AG04449 (cell line): Measurements from ENCODE around the gene SLF2.

Experiments
- CTCF ChIA-PET: fragments of 350-600 bp; formaldehyde crosslinking; extraction: SDS; loops from one replicate; lab custom pipeline; 2021; ENCODE audit warnings: antibody characterized with exemption; lab: Yijun Ruan, JAX
- POLR2A ChIA-PET: fragments of 400-600, 350-600 bp; formaldehyde crosslinking; extraction: SDS; loops from one replicate; lab custom pipeline; 2020; ENCODE audit warnings: antibody characterized with exemption, inconsistent platforms; lab: Yijun Ruan, JAX
- DNase-seq: peaks from one replicate; pipeline ENCODE4 v3.0.0-alpha.2; 2010; ENCODE audit warnings: low read depth, low spot score
- H3K4me3 ChIP-seq: 2 replicates; pipeline ENCODE4 v1.5.1; 2011; ENCODE audit warnings: low read depth, mild to moderate bottlenecking, control low read depth, low read length
- CTCF ChIP-seq: IDR thresholded peaks from one replicate; pipeline ENCODE4 v1.5.1; 2011; ENCODE audit warnings: mild to moderate bottlenecking, moderate library complexity, low read length, control low read depth, inconsistent platforms; ENCODE audit not compliant: insufficient read depth; ENCODE audit errors: missing control alignments

Gene SLF2

GRCh38 chr10:100980711-100981110 is 67.9 kb downstream of the SLF2 start:
- ChIA-PET CTCF (interaction anchor here (0.9 to 10.0 kb wide), 3 partner anchors 10 to 38 kb away, joined by 3 to 119 read pairs (median 4); partner anchors contain the start of gene LZTS2), POLR2A (no interaction called here)
- no peak for DNase-seq
- no peak for TF ChIP-seq CTCF
- no peak overlapping the region for H3K4me3 ChIP-seq

- H3K4me3 ChIP-seq = no peak overlapping the region
- no peak for DNase-seq
- no peak for TF ChIP-seq CTCF
- ChIA-PET POLR2A (no interaction called here), CTCF (interaction anchor here (0.9 to 10.0 kb wide), 4 partner anchors 9 to 37 kb away, joined by 3 to 119 read pairs (median 4); partner anchors contain the start of gene LZTS2)
Observed at GRCh38 chr10:100981178-100981772, 68.5 kb downstream of the SLF2 start.

DNA sequence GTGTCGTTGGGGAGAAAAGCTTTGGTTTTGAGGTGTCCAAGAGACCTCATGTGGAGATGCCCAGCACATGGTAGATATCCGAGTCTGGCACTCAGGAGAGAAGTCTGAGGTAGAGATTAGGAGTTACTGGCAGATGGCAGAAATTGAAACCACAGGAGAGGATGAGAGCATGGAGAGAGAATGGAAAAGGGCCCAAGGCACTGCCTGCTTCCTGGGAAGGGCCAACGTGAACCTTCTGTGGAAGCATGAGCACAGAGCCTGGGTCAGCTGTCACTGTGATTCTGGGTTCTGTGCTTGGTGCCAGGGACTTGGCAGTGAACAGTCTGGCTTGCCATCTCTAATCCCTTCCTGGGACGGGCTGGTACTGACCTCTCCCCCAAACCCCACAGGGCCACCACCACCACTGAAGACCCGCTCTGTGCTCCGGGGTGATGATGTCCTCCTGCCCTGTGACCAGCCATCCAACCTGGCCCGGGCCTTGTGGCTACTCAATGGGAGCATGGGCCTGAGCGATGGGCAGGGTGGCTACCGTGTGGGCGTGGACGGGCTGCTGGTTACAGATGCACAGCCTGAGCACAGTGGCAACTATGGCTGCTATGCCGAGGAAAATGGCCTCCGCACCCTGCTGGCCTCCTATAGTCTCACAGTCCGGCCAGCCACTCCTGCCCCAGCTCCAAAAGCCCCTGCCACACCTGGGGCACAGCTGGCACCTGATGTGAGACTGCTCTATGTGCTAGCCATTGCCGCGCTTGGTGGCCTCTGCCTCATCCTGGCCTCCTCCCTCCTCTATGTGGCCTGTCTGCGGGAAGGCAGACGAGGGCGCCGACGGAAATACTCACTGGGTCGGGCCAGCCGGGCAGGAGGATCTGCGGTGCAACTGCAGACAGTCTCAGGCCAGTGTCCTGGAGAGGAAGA is 70.4 kb downstream of the SLF2 start:
- CTCF ChIA-PET = interaction anchor here (10.0 to 26.4 kb wide), 2 partner anchors 13 to 34 kb away, joined by 119 to 803 read pairs; partner anchors contain the start of gene LZTS2
- TF ChIP-seq CTCF = no peak
- POLR2A ChIA-PET = no interaction called here
- DNase-seq = no peak
- no peak overlapping the region for H3K4me3 ChIP-seq

GRCh38 chr10:100983868-100984671 is 71.3 kb downstream of the SLF2 start:
- H3K4me3 ChIP-seq = no peak overlapping the region
- DNase-seq = no peak
- TF ChIP-seq CTCF = no peak
- POLR2A ChIA-PET = no interaction called here
- CTCF ChIA-PET = interaction anchor here (1.1 to 26.4 kb wide), 3 partner anchors 9 to 33 kb away, joined by 4 to 803 read pairs (median 119); partner anchors contain the start of gene LZTS2

DNA sequence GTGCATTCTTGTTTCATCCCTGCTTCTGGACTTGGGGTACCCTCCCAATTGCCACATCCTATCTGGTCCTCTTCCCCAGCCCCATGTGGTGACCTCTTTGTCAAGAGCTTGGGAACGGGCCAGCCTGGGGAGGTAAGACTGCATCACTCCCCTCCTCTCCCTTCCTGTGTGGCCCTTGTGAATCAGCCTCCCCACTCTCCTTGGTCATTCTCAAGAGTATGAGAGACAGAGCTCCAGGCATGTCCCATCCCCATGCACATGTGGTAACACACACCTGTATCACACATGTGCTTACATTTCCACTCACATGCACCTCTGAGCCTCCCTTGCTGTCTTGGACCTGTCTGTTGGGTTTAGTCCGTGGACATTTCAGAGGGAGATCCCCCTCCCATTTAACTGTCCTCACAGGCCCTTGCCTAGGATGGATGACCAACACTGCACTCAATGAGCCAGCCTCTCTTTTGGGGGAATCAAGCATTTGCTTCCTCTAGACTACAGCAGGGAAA is 72.0 kb downstream of the SLF2 start:
- no peak for TF ChIP-seq CTCF
- CTCF ChIA-PET = interaction anchor here (1.1 to 26.4 kb wide), 4 partner anchors 10 to 32 kb away, joined by 4 to 803 read pairs (median 67); partner anchors contain the start of gene LZTS2
- H3K4me3 ChIP-seq = no peak overlapping the region
- no peak for DNase-seq
- POLR2A ChIA-PET = interaction anchor here (0.7 kb wide), 1 partner anchor 752 kb away, joined by 3 read pairs; no protein-coding TSS in a partner anchor
